Measurements from ENCODE around the gene PDXP.

PDXP gene

DNA sequence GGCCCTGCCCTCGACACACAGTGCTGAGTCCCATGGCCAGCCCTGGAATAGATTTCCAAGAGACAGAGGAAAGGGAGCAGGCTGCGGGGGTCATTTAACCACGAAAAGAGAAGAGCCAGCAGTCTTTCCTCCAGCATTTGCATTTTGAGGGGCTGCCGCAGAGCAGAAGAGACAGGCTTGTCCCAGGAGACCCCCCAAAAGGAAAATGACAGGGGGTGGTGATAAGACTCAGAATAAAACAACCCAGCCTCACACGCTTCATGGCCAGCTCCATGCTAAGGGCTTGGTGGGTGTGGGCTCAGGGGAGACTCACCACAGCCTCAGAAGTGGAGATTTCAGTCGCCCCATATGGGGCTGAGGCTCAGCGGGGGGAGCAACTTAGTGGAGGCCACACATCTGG lies 55.2 kb downstream of the PDXP start:
- in situ Hi-C loops (cut with MboI; ENCODE audit: low pct_unique_long_range_greater_than_20kb, low sequenced_read_pairs), result no loop called here
- DNase-seq, result no peak

DNA sequence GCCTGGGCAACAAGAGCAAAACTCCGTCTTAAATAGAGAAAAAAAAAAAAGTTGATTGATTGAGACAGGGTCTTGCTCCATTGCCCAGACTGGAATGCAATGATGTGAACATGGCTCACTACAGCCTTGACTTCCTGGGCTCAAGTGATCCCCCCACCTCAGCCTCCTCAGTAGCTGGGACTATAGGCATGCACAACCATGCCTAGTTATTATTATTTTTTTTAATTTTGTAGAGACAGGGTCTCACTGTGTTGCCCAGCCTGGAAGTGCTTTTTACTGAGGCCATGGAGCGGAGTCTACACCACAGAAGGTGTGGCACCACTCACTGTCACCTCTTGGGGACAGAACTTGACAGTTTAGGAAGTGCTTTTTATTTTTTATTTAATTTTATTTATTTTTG lies 56.1 kb downstream of the PDXP start:
- in situ Hi-C loops (cut with MboI; ENCODE audit: low pct_unique_long_range_greater_than_20kb, low sequenced_read_pairs), result no loop called here
- DNase-seq, result no peak

- DNase-seq, result no peak
- in situ Hi-C loops (cut with MboI; ENCODE audit: low pct_unique_long_range_greater_than_20kb, low sequenced_read_pairs), result no loop called here
Observed at GRCh38 chr22:37715760-37716159, 57.2 kb downstream of the PDXP start.
